DOHH2 (cell line): ENCODE measurements around the gene REEP1.

ENCODE experiments used
- H3F3A ChIP-seq: fragments of 200-600 bp; sonication (generic), shearing (Covaris generic); 2 replicates; pipeline ENCODE4 v1.6.0; 2016; ENCODE audit warnings: antibody characterized with exemption, mild to moderate bottlenecking; ENCODE audit not compliant: control insufficient read depth, insufficient read depth
- H3K27ac ChIP-seq: fragments of 200-600 bp; sonication (generic); 2 replicates; pipeline ENCODE4 v1.5.1; 2014; ENCODE audit warnings: low read depth, mild to moderate bottlenecking, low read length, moderate library complexity
- H3K27me3 ChIP-seq: fragments of 200-600 bp; sonication (generic); 2 replicates; pipeline ENCODE4 v1.6.1; 2014; ENCODE audit warnings: mild to moderate bottlenecking, low read length, mixed read lengths; ENCODE audit not compliant: control insufficient read depth
- H3K36me3 ChIP-seq: fragments of 200-600 bp; sonication (generic); 2 replicates; pipeline ENCODE4 v1.6.1; 2014; ENCODE audit warnings: mild to moderate bottlenecking, low read length, moderate library complexity, mixed read lengths; ENCODE audit not compliant: control insufficient read depth
- H3K4me1 ChIP-seq: fragments of 200-600 bp; sonication (generic); 2 replicates; pipeline ENCODE4 v1.6.1; 2014; ENCODE audit warnings: mild to moderate bottlenecking, low read length, mixed read lengths; ENCODE audit not compliant: control insufficient read depth
- H3K4me2 ChIP-seq: fragments of 200-600 bp; sonication (generic); 2 replicates; pipeline ENCODE4 v1.6.0; 2014; ENCODE audit warnings: mild to moderate bottlenecking, low read length, moderate library complexity
- H3K4me3 ChIP-seq: fragments of 200-600 bp; sonication (generic); 2 replicates; pipeline ENCODE4 v1.5.1; 2014; ENCODE audit warnings: mild to moderate bottlenecking, low read length, mixed read lengths
- H3K79me2 ChIP-seq: fragments of 200-600 bp; sonication (generic); 2 replicates; pipeline ENCODE4 v1.6.1; 2014; ENCODE audit warnings: mild to moderate bottlenecking, low read length, mixed read lengths; ENCODE audit not compliant: control insufficient read depth
- H3K9me2 ChIP-seq: fragments of 200-600 bp; sonication (generic); replicated peaks from 2 replicates; pipeline ENCODE4 v1.6.1; 2014; ENCODE audit warnings: mild to moderate bottlenecking, low read length, mixed read lengths; ENCODE audit not compliant: control insufficient read depth
- H3K9me3 ChIP-seq: fragments of 200-600 bp; sonication (generic); 2 replicates; pipeline ENCODE4 v1.6.1; 2014; ENCODE audit warnings: antibody characterized with exemption, low read length, mixed read lengths; ENCODE audit not compliant: control insufficient read depth, insufficient read depth
- H4K20me1 ChIP-seq: fragments of 200-600 bp; sonication (generic); 2 replicates; pipeline ENCODE4 v1.6.0; 2014; ENCODE audit warnings: low read depth, mild to moderate bottlenecking, antibody characterized with exemption, low read length, moderate library complexity; ENCODE audit not compliant: control insufficient read depth, insufficient read depth
- EZH2phosphoT487 ChIP-seq: fragments of 200-600 bp; sonication (generic); IDR thresholded peaks from 2 replicates; pipeline ENCODE4 v1.6.1; 2017; ENCODE audit warnings: borderline replicate concordance, mild to moderate bottlenecking, antibody characterized with exemption, low read length, moderate library complexity, mixed read lengths
- TF ChIP-seq, protein P1 (sequence below): fragments of 200-600 bp; sonication (generic); IDR thresholded peaks from one replicate; pipeline ENCODE4 v1.5.1; 2014; ENCODE audit warnings: antibody characterized with exemption, mild to moderate bottlenecking, low read depth, low read length; ENCODE audit not compliant: poor library complexity, severe bottlenecking

Gene REEP1

GRCh38 chr2:86295066-86295465, 42.4 kb downstream of the REEP1 start:
- Histone ChIP-seq H3K27ac (no peak overlapping the region), H3K4me1 (no peaks in the 10 kb centered on the region), H3F3A (no peaks in the 10 kb centered on the region), H4K20me1 (no peaks in the 10 kb centered on the region), H3K9me3 (no peaks in the 10 kb centered on the region), H3K36me3 (no peaks in the 10 kb centered on the region), H3K4me3 (no peak overlapping the region), H3K4me2 (no peak overlapping the region), H3K9me2 (no peaks in the 10 kb centered on the region), H3K27me3 (peaks cover 29% of the 10 kb centered on the region), H3K79me2 (no peaks in the 10 kb centered on the region)
- TF ChIP-seq, protein P1, sequence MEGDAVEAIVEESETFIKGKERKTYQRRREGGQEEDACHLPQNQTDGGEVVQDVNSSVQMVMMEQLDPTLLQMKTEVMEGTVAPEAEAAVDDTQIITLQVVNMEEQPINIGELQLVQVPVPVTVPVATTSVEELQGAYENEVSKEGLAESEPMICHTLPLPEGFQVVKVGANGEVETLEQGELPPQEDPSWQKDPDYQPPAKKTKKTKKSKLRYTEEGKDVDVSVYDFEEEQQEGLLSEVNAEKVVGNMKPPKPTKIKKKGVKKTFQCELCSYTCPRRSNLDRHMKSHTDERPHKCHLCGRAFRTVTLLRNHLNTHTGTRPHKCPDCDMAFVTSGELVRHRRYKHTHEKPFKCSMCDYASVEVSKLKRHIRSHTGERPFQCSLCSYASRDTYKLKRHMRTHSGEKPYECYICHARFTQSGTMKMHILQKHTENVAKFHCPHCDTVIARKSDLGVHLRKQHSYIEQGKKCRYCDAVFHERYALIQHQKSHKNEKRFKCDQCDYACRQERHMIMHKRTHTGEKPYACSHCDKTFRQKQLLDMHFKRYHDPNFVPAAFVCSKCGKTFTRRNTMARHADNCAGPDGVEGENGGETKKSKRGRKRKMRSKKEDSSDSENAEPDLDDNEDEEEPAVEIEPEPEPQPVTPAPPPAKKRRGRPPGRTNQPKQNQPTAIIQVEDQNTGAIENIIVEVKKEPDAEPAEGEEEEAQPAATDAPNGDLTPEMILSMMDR = no peak

GRCh38 chr2:86293612-86294011, 43.8 kb downstream of the REEP1 start:
- Histone ChIP-seq H3K27ac (no peak overlapping the region), H3K36me3 (no peaks in the 10 kb centered on the region), H3K9me3 (no peaks in the 10 kb centered on the region), H3K9me2 (no peaks in the 10 kb centered on the region), H3K27me3 (peaks cover 30% of the 10 kb centered on the region), H4K20me1 (no peaks in the 10 kb centered on the region), H3K4me1 (no peaks in the 10 kb centered on the region), H3K4me3 (no peak overlapping the region), H3K79me2 (no peaks in the 10 kb centered on the region), H3F3A (no peaks in the 10 kb centered on the region), H3K4me2 (no peak overlapping the region)
- TF ChIP-seq, protein P1 = no peak
- no peak for TF ChIP-seq EZH2phosphoT487

DNA sequence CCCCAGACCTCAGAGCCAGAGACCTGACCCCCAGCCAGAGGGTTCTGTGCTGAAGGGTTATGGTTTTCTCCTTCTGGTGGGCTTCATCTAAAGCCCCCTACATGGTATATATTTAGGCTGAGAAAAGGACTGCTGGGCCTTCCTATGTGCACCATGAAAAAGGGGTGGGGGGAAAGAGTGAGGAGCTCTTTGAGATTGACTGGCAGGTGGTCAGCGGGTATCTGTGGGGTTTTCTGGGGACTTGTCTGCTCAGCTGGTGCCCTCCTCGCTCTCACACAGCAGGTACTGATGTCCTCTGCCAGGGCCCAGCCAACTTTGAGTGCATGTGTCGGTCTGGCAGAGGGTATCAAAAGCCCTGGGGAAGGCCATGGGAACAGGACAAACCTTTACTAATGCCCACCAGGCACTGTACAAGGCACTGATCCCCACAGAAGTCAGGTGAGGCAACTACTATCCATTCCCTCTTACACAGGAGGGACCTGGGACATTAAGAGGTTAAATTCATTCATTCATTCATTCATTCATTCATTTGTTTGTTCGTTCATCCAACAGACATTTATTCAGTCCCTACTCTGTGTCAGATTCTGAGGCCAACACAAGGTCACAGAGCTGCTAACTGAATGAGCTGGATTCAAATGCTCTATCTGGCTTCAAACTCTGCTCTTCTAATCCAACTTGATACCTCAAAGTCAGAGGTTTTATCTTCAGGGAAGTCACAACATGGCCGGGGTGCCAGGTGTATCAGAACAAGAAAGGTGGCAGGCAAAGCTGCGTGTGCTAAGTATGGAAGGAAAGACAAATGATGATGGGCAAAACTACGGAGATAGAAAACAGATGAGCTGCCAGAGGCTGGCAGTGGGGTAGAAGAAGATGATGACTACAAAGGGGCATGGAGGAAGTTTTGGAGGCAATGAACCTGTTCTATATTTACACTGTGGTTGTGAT, 44.6 kb downstream of the REEP1 start:
- Histone ChIP-seq H4K20me1 (no peaks in the 10 kb centered on the region), H3K4me2 (no peak overlapping the region), H3K36me3 (no peaks in the 10 kb centered on the region), H3K27me3 (peaks cover 24% of the 10 kb centered on the region), H3K4me1 (no peaks in the 10 kb centered on the region), H3K9me2 (no peaks in the 10 kb centered on the region), H3K79me2 (no peaks in the 10 kb centered on the region), H3K27ac (no peak overlapping the region), H3K9me3 (no peaks in the 10 kb centered on the region), H3K4me3 (no peak overlapping the region), H3F3A (no peaks in the 10 kb centered on the region)
- TF ChIP-seq, protein P1 = no peak
- no peak for TF ChIP-seq EZH2phosphoT487
